ENCODE results near the gene TOMT.

Gene TOMT

GRCh38 chr11:72088076-72088808 lies 17.5 kb upstream of the TOMT start:
- no peak for DNase-seq

- DNase-seq, result no peak
These were observed 14.4 kb upstream of the TOMT start for GRCh38 chr11:72091292-72091691.

- DNase-seq, result no peak
These were observed 7.0 kb upstream of the TOMT start for GRCh38 chr11:72098741-72099140.

- DNase-seq, result no peak
These were observed 5.7 kb upstream of the TOMT start for GRCh38 chr11:72100009-72100408.

GRCh38 chr11:72100462-72100861 lies 5.3 kb upstream of the TOMT start:
- no peak for DNase-seq

- DNase-seq, result no peak
These were observed 3.6 kb upstream of the TOMT start for GRCh38 chr11:72102162-72102561.

GRCh38 chr11:72102631-72102945 lies 3.1 kb upstream of the TOMT start:
- no peak for DNase-seq

- DNase-seq, result peak; percentile 99
These were observed 2.6 kb upstream of the TOMT start, which contains the start of gene LAMTOR1 for GRCh38 chr11:72102946-72103753. TSS of gene LAMTOR1 (minus strand) at chr11:72103297. CDS start at chr11:72103224, 73 bp downstream.

- DNase-seq, result no peak
These were observed 2.0 kb upstream of the TOMT start for GRCh38 chr11:72103754-72104167.

GRCh38 chr11:72111300-72112142 lies 5.8 kb downstream of the TOMT start:
- no peak for DNase-seq

GRCh38 chr11:72112143-72112977 lies 6.6 kb downstream of the TOMT start, which contains the start of gene ANAPC15:
TSS of gene ANAPC15 (minus strand) at chr11:72112695. CDS start at chr11:72111276, 1,419 bp downstream.
- peak; percentile 99 for DNase-seq

- DNase-seq, result no peak
These were observed 7.5 kb downstream of the TOMT start for GRCh38 chr11:72112978-72113808.

- DNase-seq, result no peak
These were observed 8.8 kb downstream of the TOMT start for GRCh38 chr11:72114570-72114969.

- DNase-seq, result no peak
These were observed 10.5 kb downstream of the TOMT start for GRCh38 chr11:72116019-72116755.

- no peak for DNase-seq
These were observed 13.5 kb downstream of the TOMT start for GRCh38 chr11:72119198-72119597.

GRCh38 chr11:72120930-72121329 lies 15.2 kb downstream of the TOMT start:
- no peak for DNase-seq

GRCh38 chr11:72122607-72123006 lies 16.9 kb downstream of the TOMT start:
- DNase-seq, result no peak

- DNase-seq, result no peak
These were observed 17.5 kb downstream of the TOMT start for GRCh38 chr11:72123117-72123653.

GRCh38 chr11:72124046-72124445 lies 18.3 kb downstream of the TOMT start:
- no peak for DNase-seq

GRCh38 chr11:72125956-72126355 lies 20.2 kb downstream of the TOMT start:
- no peak for DNase-seq

Measured in SHP77 treated with DMSO at 0.1 percent for 48 hours (cell line).